Cardiac atrium fibroblast (primary cell): ENCODE results near the gene EIF3M. TPM values are rescaled to one million over a fixed set of nuclear protein-coding genes. Genes with fewer than 3 reads are reported as not detected.

ENCODE experiments used
- total RNA-seq: library from RNA; depleted of rRNA; stranded (reverse); fragments of >200 nt; gene quantifications from 2 replicates; pipeline ENCODE4 v1.2.3, GENCODE V29; 2015

EIF3M gene
- total RNA-seq = 452 and 521 TPM in 2 replicates

GRCh38 chr11:32583459-32584271 lies at the start of gene EIF3M:
Gene EIF3M, plus strand, starts transcription at chr11:32583831. Its CDS starts 57 bp downstream, at chr11:32583888.

Other genes starting within 250 kb of the EIF3M start
- gene WT1, start 148.3 kb upstream of the EIF3M start, total RNA-seq = 2.4 and 10.1 TPM in 2 replicates
- gene CCDC73, start 210.8 kb downstream of the EIF3M start, total RNA-seq = not detected in 2 replicates
- 0.32 TPM in 1 of 2 replicates, not detected in the other for gene PRRG4, start 246.1 kb downstream of the EIF3M start, total RNA-seq